H54 (cell line): ENCODE results near the gene RSPH1.

Experiments used
- DNase-seq: peaks from one replicate; pipeline ENCODE4 v3.0.0; 2011; ENCODE audit warnings: low spot score, mixed read lengths; ENCODE audit not compliant: insufficient read length
- FAIRE-seq: peaks from 3 replicates; lab custom pipeline; 2011; peaks lifted over from hg19 to GRCh38; lab: Jason Lieb, UNC
- POLR2A ChIP-seq: IDR thresholded peaks from 2 replicates; pipeline ENCODE4 v1.6.1; 2011; ENCODE audit warnings: low read depth, mild to moderate bottlenecking, low read length

Gene RSPH1

DNA sequence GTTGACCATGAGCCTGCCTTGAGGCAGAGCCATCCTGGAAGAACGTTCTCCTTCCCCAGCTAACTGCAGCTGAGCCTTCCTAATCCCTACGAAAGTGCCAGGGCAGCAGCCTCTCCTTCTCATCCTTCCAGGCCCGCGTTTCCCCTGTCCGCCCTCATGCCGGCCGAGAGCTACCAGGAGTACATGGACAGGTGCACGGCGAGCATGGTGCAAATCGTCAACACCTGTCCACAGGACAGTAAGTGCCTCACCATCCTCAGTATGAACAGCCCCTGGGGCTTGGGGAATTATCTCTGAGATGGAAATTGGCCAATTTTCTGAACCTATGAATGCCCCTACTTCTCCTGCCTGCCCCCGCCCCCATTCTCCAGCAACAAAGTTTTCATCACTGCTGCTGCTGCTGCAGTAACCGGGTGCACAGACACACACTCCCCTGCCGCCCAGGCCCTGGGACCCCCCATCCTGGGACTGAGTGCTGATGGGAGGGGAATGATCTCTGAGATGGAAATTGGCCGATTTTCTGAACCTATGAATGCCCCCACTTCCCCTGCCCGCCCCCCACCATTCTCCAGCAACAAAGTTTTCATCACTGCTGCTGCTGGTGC lies 52.7 kb downstream of the RSPH1 start:
- DNase-seq (no peak), FAIRE-seq (no peak)
- TF ChIP-seq POLR2A: no peak

- no peak for TF ChIP-seq POLR2A
- no peak for DNase-seq
- no peak for FAIRE-seq
These were observed 54.1 kb downstream of the RSPH1 start for GRCh38 chr21:42441963-42442362.

GRCh38 chr21:42440187-42440792 lies 55.7 kb downstream of the RSPH1 start:
- no peak for TF ChIP-seq POLR2A
- FAIRE-seq (no peak), DNase-seq (no peak)

DNA sequence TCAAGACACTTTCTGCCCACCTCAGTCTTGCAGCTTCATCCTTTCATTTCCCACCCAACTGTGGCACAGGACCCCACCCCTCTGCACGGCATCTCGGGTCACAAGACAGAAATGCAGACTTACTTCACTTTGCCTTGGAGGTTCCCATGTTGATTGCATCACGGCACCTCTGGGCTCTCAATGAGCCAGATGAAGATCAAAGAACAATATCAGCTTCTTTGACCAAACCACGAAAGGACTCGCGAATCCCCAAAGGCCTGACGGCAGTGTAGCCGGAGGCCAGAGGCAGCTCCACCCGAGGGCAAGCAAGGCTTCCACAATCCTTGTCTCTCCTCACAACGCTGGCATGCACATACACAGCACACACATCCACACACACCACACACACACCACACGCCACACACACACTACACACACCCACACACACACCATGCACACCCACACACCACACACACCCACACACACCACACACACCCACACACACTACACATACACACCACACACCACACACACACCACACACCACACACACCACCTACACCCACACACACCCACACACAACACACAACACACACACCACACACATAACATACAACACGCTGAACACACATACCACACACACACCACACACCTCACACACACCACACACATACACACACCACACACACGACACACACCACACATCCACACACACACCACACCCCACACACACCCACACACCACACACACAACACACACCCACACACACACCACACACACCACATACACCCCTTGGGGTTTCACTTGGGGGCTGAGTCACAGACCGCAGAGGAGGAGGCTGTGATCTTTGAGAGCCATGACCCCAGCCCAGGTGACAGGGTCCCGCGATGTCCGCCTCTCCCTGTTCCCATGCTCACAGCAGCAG lies 56.5 kb downstream of the RSPH1 start:
- DNase-seq (no peak), FAIRE-seq (no peak)
- no peak for TF ChIP-seq POLR2A

GRCh38 chr21:42438316-42439205 lies 57.5 kb downstream of the RSPH1 start:
- no peak for TF ChIP-seq POLR2A
- DNase-seq (no peak), FAIRE-seq (no peak)

DNA sequence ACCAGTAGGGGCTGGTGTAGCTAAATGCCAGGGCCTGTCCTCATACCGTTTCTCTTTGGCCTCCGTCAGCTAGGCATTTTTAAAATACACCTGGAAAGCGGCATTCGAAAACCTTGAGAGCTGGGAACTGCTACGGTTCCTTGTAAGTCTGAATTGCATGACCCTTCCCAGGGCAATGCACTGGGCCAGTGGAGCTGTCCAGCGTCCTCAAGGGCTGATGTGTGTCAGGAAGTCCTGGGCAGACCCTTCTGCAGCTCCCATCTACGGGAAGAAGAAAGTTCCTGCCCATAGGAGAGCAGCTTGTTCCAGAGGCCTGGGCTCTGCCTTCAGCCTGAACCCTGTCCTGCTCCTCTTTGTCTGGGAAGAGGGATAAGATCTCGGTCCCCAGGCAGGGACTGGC lies 58.2 kb downstream of the RSPH1 start:
- DNase-seq (no peak), FAIRE-seq (no peak)
- TF ChIP-seq POLR2A: no peak

GRCh38 chr21:42436914-42437313 lies 59.1 kb downstream of the RSPH1 start:
- no peak for TF ChIP-seq POLR2A
- no peak for DNase-seq
- FAIRE-seq: no peak

- no peak for TF ChIP-seq POLR2A
- no peak for FAIRE-seq
- no peak for DNase-seq
These were observed 60.2 kb downstream of the RSPH1 start for GRCh38 chr21:42435833-42436232.

DNA sequence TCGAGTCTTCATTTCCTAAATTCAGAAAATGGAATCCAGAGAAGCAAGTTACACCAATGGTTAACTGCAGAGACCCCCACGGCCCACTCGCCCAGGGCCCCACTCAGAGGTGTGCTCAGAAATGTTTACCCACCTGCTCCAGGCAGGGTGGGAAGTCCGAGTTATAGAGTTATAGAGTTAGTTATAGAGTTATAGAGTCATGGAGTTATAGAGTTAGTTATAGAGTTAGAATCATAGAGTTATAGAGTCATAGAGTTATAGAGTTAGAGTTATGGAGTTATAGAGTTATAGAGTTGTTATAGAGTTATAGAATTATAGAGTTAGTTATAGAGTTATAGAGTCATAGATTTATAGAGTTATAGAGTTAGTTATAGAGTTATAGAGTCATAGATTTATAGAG lies 60.6 kb downstream of the RSPH1 start:
- DNase-seq (no peak), FAIRE-seq (no peak)
- TF ChIP-seq POLR2A: no peak

GRCh38 chr21:42434884-42435283 lies 61.1 kb downstream of the RSPH1 start:
- no peak for DNase-seq
- no peak for TF ChIP-seq POLR2A
- FAIRE-seq: no peak

- FAIRE-seq: no peak
- DNase-seq: no peak
- TF ChIP-seq POLR2A: no peak
These were observed 62.0 kb downstream of the RSPH1 start for GRCh38 chr21:42433946-42434551.

GRCh38 chr21:42432695-42433094 lies 63.3 kb downstream of the RSPH1 start:
- FAIRE-seq: no peak
- TF ChIP-seq POLR2A: no peak
- no peak for DNase-seq

DNA sequence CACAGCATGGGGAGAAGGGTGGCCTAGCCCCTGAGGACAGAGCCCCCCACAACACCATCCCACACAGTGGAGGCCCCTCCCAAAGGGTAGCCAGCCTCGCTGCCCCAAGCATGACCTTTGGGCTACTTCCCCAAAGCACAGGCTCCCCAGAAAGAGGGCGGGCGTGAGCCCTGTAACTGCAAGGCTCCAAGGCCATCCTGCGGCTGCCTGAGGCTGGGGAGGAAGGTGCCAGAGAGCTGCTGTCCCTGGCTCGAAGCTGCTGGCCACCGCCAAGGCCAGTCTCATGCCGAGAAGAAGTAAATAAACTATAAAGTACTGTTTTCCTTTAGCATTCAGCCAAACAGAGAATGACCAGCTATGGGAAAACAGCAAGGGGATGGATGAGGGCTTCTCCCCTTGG lies 64.8 kb downstream of the RSPH1 start:
- no peak for DNase-seq
- no peak for TF ChIP-seq POLR2A
- FAIRE-seq: no peak
